ENCODE data around the gene PSME2.

The PSME2 gene

GRCh38 chr14:24146453-24146977, at the start of gene PSME2:
Gene PSME2 (minus strand): TSS chr14:24146610. CDS start chr14:24146581, 29 bp downstream.
- peak; percentile 93 for FAIRE-seq

- no peak for FAIRE-seq
Observed at GRCh38 chr14:24195186-24196070, 49.0 kb upstream of the PSME2 start, which contains the start of gene TM9SF1. Gene TM9SF1 (minus strand): TSS chr14:24195441. CDS start chr14:24195019, 422 bp downstream.

GRCh38 chr14:24194873-24195185, 48.4 kb upstream of the PSME2 start:
- no peak for FAIRE-seq

GRCh38 chr14:24194186-24194872, 47.9 kb upstream of the PSME2 start:
- FAIRE-seq = no peak

GRCh38 chr14:24192933-24193332, 46.5 kb upstream of the PSME2 start:
- FAIRE-seq = no peak

GRCh38 chr14:24190416-24190815, 44.0 kb upstream of the PSME2 start:
- FAIRE-seq = no peak

GRCh38 chr14:24189460-24189859, 43.0 kb upstream of the PSME2 start:
- no peak for FAIRE-seq

- no peak for FAIRE-seq
Observed at GRCh38 chr14:24189059-24189375, 42.6 kb upstream of the PSME2 start.

- no peak for FAIRE-seq
Observed at GRCh38 chr14:24188251-24189058, 42.0 kb upstream of the PSME2 start, which contains the start of gene IPO4. Gene IPO4 (minus strand): TSS chr14:24188816. CDS start chr14:24188787, 29 bp downstream.

GRCh38 chr14:24187539-24187915, 41.1 kb upstream of the PSME2 start:
- FAIRE-seq = no peak

GRCh38 chr14:24186831-24187538, 40.6 kb upstream of the PSME2 start:
- no peak for FAIRE-seq

- no peak for FAIRE-seq
Observed at GRCh38 chr14:24185741-24186140, 39.3 kb upstream of the PSME2 start.

GRCh38 chr14:24185026-24185425, 38.6 kb upstream of the PSME2 start:
- no peak for FAIRE-seq

GRCh38 chr14:24184104-24184970, 37.9 kb upstream of the PSME2 start:
- FAIRE-seq = no peak

GRCh38 chr14:24183014-24183481, 36.6 kb upstream of the PSME2 start:
- FAIRE-seq = no peak

GRCh38 chr14:24182110-24182882, 35.9 kb upstream of the PSME2 start:
- FAIRE-seq = no peak

- no peak for FAIRE-seq
Observed at GRCh38 chr14:24181371-24182077, 35.1 kb upstream of the PSME2 start.

- FAIRE-seq = no peak
Observed at GRCh38 chr14:24179961-24180796, 33.8 kb upstream of the PSME2 start.
